Peyer's patch (tissue), 4 donors: Measurements from ENCODE around the gene ZNF24. TPM values are rescaled to one million over a fixed set of nuclear protein-coding genes. Genes with fewer than 3 reads are reported as not detected.

Experiments used
- DNase-seq, 3 donors: peaks; one replicate each; pipeline ENCODE4 v3.0.0-alpha.2; 2017 to 2019
- H3K27ac ChIP-seq, 4 donors: fragments of 200-600 bp; sonication (generic); one replicate each; pipeline ENCODE4 v1.5.1; 2016 to 2019
- H3K27me3 ChIP-seq, 2 donors: fragments of 200-600 bp; sonication (generic); one replicate each; pipeline ENCODE4 v1.5.1; 2019
- H3K36me3 ChIP-seq, 3 donors: fragments of 200-600 bp; sonication (generic); one replicate each; pipeline ENCODE4 v1.5.1; 2016 to 2019
- H3K4me1 ChIP-seq, 4 donors: fragments of 200-600 bp; sonication (generic); one replicate each; pipeline ENCODE4 v1.5.1; 2016 to 2019
- H3K4me3 ChIP-seq, 4 donors: fragments of 200-600 bp; sonication (generic); 1 replicate in 3 of 4; 2 replicates in 1 of 4; pipeline ENCODE4 v1.5.1; 2016 to 2019; ENCODE audit warnings: mild to moderate bottlenecking in 1 of 4
- H3K9me3 ChIP-seq, 4 donors: fragments of 200-600 bp; sonication (generic); one replicate each; pipeline ENCODE4 v1.5.1; 2016 to 2019; ENCODE audit warnings: mild to moderate bottlenecking in 1 of 4
- CTCF ChIP-seq, 6 experiments: fragments of 450-650 bp in 4 of 6; fragments of 200-600 bp in 2 of 6; sonication (generic) in 1 of 6; IDR thresholded peaks; one replicate each; pipeline ENCODE4 v1.5.1; 2017 to 2019; ENCODE audit warnings: antibody characterized with exemption in 6 of 6, mild to moderate bottlenecking in 3 of 6, moderate library complexity in 1 of 6
- POLR2A ChIP-seq, 2 donors: fragments of 450-650 bp; IDR thresholded peaks; one replicate each; pipeline ENCODE4 v1.5.1; 2017; ENCODE audit warnings: antibody characterized with exemption in 2 of 2, mild to moderate bottlenecking in 2 of 2, moderate library complexity in 2 of 2
- total RNA-seq, 4 donors: library from RNA; depleted of rRNA; stranded (reverse); fragments of >200 nt; gene quantifications; one replicate each; pipeline ENCODE4 v1.1.0, GENCODE V29; 2016

ZNF24 gene
- total RNA-seq, 4 donors from 2014 or later = 22.8 to 36.3 (median 30.2) TPM

GRCh38 chr18:35377875-35378573 lies 33.8 kb upstream of the ZNF24 start:
- no peak for TF ChIP-seq CTCF (IDR thresholded peaks at IDR 0.05)
- TF ChIP-seq POLR2A (IDR thresholded peaks at IDR 0.05) = no peak
- Histone ChIP-seq H3K27me3 (no peaks in the 10 kb centered on the region), H3K4me1 (peaks cover 0 to 4% (median 0%) of the 10 kb centered on the region in 4 donors), H3K36me3 (no peaks in the 10 kb centered on the region), H3K27ac (no peak overlapping the region), H3K9me3 (no peaks in the 10 kb centered on the region), H3K4me3 (no peak overlapping the region)
- no peak for DNase-seq

- Histone ChIP-seq H3K36me3 (no peaks in the 10 kb centered on the region), H3K27ac (peak within 1 kb of the TSS in 3 of 4 donors; percentile 20 to 79 (median 56)), H3K27me3 (no peaks in the 10 kb centered on the region), H3K9me3 (no peaks in the 10 kb centered on the region), H3K4me3 (peak within 1 kb of the TSS; percentile 82 to 96 (median 86)), H3K4me1 (peaks cover 0 to 4% (median 0%) of the 10 kb centered on the region in 4 donors)
- peak; percentile 78 to 91 (median 88) for DNase-seq
- TF ChIP-seq POLR2A (IDR thresholded peaks at IDR 0.05) = no peak
- TF ChIP-seq CTCF (IDR thresholded peaks at IDR 0.05) = no peak
Measured at GRCh38 chr18:35376742-35377695, 32.8 kb upstream of the ZNF24 start, which contains the start of gene ZNF396. Gene ZNF396 (minus strand): TSS chr18:35377337. CDS start chr18:35374292, 3,045 bp downstream.

- Histone ChIP-seq H3K4me3 (peak overlapping the region; percentile 82 to 96 (median 86)), H3K9me3 (no peaks in the 10 kb centered on the region), H3K36me3 (no peaks in the 10 kb centered on the region), H3K27me3 (no peaks in the 10 kb centered on the region), H3K4me1 (peaks cover 0 to 4% (median 0%) of the 10 kb centered on the region in 4 donors), H3K27ac (peak overlapping the region in 2 of 4 donors; percentile 56 to 79)
- DNase-seq = peak; percentile 40 to 62 (median 59)
- TF ChIP-seq POLR2A (IDR thresholded peaks at IDR 0.05) = no peak
- peak in 1 of 6 experiments; percentile 4 for TF ChIP-seq CTCF (IDR thresholded peaks at IDR 0.05)
Measured at GRCh38 chr18:35376393-35376741, 32.1 kb upstream of the ZNF24 start.

GRCh38 chr18:35374708-35375107 lies 30.5 kb upstream of the ZNF24 start:
- Histone ChIP-seq H3K9me3 (no peaks in the 10 kb centered on the region), H3K27ac (no peak overlapping the region), H3K4me1 (peaks cover 0 to 4% (median 0%) of the 10 kb centered on the region in 4 donors), H3K4me3 (no peak overlapping the region), H3K27me3 (no peaks in the 10 kb centered on the region), H3K36me3 (no peaks in the 10 kb centered on the region)
- TF ChIP-seq CTCF (IDR thresholded peaks at IDR 0.05) (no peak), POLR2A (IDR thresholded peaks at IDR 0.05) (no peak)
- DNase-seq = no peak

- Histone ChIP-seq H3K36me3 (peaks cover 0 to 3% (median 3%) of the 10 kb centered on the region in 3 donors), H3K9me3 (no peaks in the 10 kb centered on the region), H3K27ac (no peak overlapping the region), H3K27me3 (no peaks in the 10 kb centered on the region), H3K4me1 (peaks cover 0 to 4% (median 0%) of the 10 kb centered on the region in 4 donors), H3K4me3 (no peak overlapping the region)
- DNase-seq = no peak
- no peak for TF ChIP-seq CTCF (IDR thresholded peaks at IDR 0.05)
- no peak for TF ChIP-seq POLR2A (IDR thresholded peaks at IDR 0.05)
Measured at GRCh38 chr18:35371412-35372195, 27.4 kb upstream of the ZNF24 start.
